ENCODE measurements around the gene HOXB3. TPM values are rescaled to one million over a fixed set of nuclear protein-coding genes. Genes with fewer than 3 reads are reported as not detected.

Gene HOXB3
- total RNA-seq, 1 experiment from 2014 or later, result not detected

DNA sequence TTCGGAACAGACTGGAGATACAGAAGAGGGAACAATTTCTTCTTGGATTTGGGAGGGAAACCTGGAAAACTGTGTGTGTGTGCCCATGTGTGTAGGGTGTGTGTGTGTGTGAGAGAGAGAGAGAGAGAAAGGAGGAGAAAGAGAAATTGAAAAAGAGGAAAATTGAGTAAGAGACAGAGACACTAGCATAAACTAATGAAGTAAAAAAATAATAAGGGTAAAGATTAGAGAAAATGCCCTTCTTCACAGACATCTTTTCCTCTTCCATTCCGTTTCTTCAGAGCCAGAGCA, 31.3 kb downstream of the HOXB3 start:
- Mint-ChIP-seq H3K36me3 (ENCODE audit: insufficient read depth in 1 of 3, low read depth in 3 of 3) (peaks cover 0 to 2% (median 0%) of the 10 kb centered on the region in 3 experiments; a peak in 2 of 7 replicates), H3K27ac (no peak overlapping the region), H3K9me3 (peaks cover 1 to 7% of the 10 kb centered on the region in 2 experiments; a peak in 2 of 5 replicates), H3K4me3 (no peak overlapping the region), H3K27me3 (ENCODE audit: low read depth) (peaks cover 99% of the 10 kb centered on the region), H3K4me1 (peaks cover 4 to 21% of the 10 kb centered on the region in 2 experiments)
- H3K79me1 ChIP-seq (ENCODE audit: insufficient read depth, low read depth, low read length, poor library complexity, severe bottlenecking), result no peaks in the 10 kb centered on the region
- H3K4me2 ChIP-seq (ENCODE audit: insufficient read depth, insufficient read length, low read length), result no peak overlapping the region
- no peak for TF ChIP-seq CTCF (conservative IDR thresholded peaks at IDR 0.05)
- no peak overlapping the region for H2BK120ac ChIP-seq (ENCODE audit: low read depth, low read length, poor library complexity, severe bottlenecking)
- H4K8ac ChIP-seq (replicated peaks; ENCODE audit: insufficient read length, low read depth, low read length), result no peak overlapping the region
- H2AFZ ChIP-seq (ENCODE audit: low read length), result no peak overlapping the region
- no peaks in the 10 kb centered on the region for H3K9me3 ChIP-seq (ENCODE audit: control insufficient read depth, low read depth, low read length)
- H3K23me2 ChIP-seq (ENCODE audit: insufficient read length, low read depth, low read length, poor library complexity, severe bottlenecking), result no peaks in the 10 kb centered on the region
- no peak overlapping the region for H3K27ac ChIP-seq (ENCODE audit: insufficient read length, low read depth, low read length)
- no peak overlapping the region for H2BK12ac ChIP-seq (ENCODE audit: insufficient read length, low read depth, low read length)
- H3K4me1 ChIP-seq (ENCODE audit: insufficient read depth, low read length), result no peaks in the 10 kb centered on the region
- no peak overlapping the region for H3K14ac ChIP-seq (ENCODE audit: insufficient read depth, low read length)
- no peak overlapping the region for H3K56ac ChIP-seq (ENCODE audit: insufficient read length, low read depth, low read length)
- DNase-seq, result no peak
- no peak overlapping the region for H2BK15ac ChIP-seq (ENCODE audit: low read depth, low read length)
- H3T11ph ChIP-seq (ENCODE audit: low read length), result no peak overlapping the region
- no peak overlapping the region for H3K4ac ChIP-seq (ENCODE audit: low read depth, low read length)
- H3K18ac ChIP-seq (ENCODE audit: insufficient read length, low read depth, low read length), result no peak overlapping the region
- H2BK20ac ChIP-seq (ENCODE audit: low read depth, low read length, poor library complexity, severe bottlenecking), result no peak overlapping the region
- H2AK5ac ChIP-seq (ENCODE audit: insufficient read length, low read length), result no peak overlapping the region
- H3K27me3 ChIP-seq (ENCODE audit: insufficient read depth, low read length), result peaks cover 97% of the 10 kb centered on the region
- H4K20me1 ChIP-seq (ENCODE audit: control insufficient read depth, insufficient read depth, insufficient read length), result no peaks in the 10 kb centered on the region
- H3K23ac ChIP-seq (ENCODE audit: insufficient read length, low read depth, low read length), result no peak overlapping the region
- H3K79me2 ChIP-seq (ENCODE audit: insufficient read depth, low read length), result no peaks in the 10 kb centered on the region
- H4K5ac ChIP-seq (ENCODE audit: insufficient read length, low read depth, low read length), result no peak overlapping the region
- no peak overlapping the region for H3K9ac ChIP-seq (ENCODE audit: extremely low read depth, insufficient read length, low read length)
- no CpG with 5 or more reads among the region's 2 CpGs for WGBS (ENCODE audit: extremely low coverage, insufficient read length, low lambda C conversion rate)
- no peak overlapping the region for H4K91ac ChIP-seq (ENCODE audit: insufficient read length, low read depth, low read length)
- H2BK5ac ChIP-seq (ENCODE audit: insufficient read length, low read length), result no peak overlapping the region
